Activated CD4-positive, CD25-positive, alpha-beta regulatory T cell (primary cell): ENCODE results near the gene LGI4.

Source experiments
- DNase-seq, 4 experiments: peaks; one replicate each; lab custom pipeline; 2025; lab: John Stamatoyannopoulos, UW

The LGI4 gene

GRCh38 chr19:35134601-35135242 lies at the start of gene LGI4:
Gene LGI4, minus strand, starts transcription at chr19:35135059. Its CDS starts 379 bp downstream, at chr19:35134680.
- no peak for DNase-seq

GRCh38 chr19:35184267-35184666 lies 49.4 kb upstream of the LGI4 start:
- no peak for DNase-seq

DNA sequence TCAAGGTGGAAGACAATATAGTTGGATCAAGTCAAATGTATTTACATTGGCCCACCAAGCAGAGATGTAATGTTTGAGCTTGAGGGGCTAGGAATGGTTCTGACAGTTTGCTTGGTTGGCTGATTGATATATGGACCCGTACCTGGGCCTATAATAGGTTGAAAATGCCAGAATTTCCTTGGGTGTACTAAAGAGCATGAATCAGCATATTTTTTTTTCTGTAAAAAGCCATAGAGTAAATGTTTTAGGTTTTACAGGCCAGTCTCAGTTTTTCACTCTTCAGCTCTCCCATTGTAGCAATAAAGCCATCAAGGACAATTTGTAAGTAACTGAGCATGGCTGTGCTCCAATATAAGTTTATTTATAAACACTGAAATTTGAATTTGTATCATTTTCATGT lies 46.5 kb upstream of the LGI4 start:
- DNase-seq, result no peak

DNA sequence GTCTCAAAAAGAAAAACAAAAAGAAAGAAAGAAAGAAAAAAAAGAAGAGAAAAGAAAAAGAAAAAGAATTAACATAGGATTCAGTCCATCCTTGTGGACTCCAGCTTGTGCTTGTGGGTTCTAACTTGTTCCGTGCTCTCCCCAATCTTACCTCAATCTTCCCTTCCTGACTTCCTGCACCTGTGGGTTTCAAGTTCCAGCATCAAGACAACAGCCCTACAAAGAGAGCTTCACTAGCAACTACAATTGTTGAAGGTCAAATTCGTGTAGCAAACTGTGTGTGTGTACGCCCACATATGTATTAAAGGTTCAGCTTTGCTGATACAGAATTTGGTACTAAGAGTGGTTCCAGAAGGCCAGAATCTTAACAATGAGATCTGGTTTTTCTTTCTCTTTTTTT lies 45.0 kb upstream of the LGI4 start:
- DNase-seq, result no peak

DNA sequence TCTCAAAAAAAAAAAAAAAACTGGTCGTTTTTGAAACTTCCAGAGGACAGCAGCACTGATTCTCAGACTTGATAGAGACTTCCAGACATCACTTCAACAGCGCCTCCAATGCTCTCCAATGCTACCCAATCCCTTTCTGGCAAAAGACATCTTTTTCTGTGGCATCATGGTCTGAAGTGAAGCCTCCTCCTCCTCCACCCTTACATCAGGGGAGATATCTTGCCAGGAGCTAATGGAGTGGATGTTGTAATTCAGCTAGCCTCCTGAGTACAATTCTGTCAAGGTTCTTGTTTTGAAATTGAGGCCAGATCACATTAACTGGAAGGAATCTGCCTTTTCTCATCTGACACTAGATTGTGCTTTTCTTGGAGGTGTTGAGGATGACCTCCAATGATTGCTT lies 43.8 kb upstream of the LGI4 start:
- DNase-seq, result no peak

GRCh38 chr19:35177377-35178274 lies 42.8 kb upstream of the LGI4 start:
- DNase-seq, result no peak

- no peak for DNase-seq
Measured at GRCh38 chr19:35176181-35176570, 41.3 kb upstream of the LGI4 start.

GRCh38 chr19:35174226-35174625 lies 39.4 kb upstream of the LGI4 start:
- DNase-seq, result no peak

DNA sequence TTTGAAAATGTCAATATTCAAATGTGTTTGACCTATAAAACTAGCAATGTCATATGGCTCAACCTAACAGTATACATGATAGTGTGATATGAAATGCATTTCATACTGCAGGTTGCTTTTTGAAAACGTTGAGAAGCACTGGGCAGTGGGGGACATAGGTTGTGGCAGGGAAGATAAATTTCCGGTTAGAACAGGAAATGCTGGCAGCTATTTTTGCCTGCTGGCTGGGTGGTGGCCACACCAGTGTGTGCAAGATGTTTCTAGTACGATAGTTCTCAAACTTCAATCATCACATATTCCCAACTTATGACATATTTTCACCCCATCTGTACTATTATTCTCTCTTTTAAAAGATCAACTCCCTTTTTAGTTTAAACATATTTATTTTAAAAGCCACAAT lies 36.9 kb upstream of the LGI4 start:
- DNase-seq, result no peak

DNA sequence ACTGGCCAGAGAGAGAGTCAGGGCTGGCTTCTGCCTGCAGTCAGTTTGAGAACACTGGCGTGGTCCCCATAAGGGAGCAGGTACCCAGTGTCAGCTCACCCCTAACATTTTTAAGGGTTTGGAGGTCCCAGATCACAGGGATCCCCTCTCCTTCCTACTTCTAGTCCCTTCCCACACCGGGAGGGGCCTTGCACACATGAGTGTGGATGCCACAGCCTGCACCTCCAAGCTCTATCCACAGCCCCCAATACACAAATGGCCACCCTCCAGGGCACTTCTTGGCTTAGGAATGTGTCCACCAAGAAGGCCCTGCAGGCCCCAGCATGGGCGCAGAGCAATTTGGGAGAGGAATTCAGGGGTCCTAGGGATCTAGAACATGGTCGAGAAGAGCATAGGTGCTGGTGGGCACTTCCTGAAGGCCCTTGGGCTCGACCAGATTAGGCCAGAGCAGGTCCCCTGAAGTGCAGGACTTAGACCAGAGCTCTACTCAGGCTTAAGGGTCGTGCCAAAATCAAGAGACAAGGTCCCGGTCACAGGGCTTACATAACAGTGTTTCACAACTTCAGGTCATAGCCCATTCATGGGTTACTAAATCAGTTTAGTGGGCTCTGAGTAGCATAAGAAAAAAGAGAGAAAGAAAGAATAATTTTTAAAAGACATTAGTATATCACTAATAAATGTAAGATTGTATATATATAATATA lies 35.7 kb upstream of the LGI4 start:
- no peak for DNase-seq

DNA sequence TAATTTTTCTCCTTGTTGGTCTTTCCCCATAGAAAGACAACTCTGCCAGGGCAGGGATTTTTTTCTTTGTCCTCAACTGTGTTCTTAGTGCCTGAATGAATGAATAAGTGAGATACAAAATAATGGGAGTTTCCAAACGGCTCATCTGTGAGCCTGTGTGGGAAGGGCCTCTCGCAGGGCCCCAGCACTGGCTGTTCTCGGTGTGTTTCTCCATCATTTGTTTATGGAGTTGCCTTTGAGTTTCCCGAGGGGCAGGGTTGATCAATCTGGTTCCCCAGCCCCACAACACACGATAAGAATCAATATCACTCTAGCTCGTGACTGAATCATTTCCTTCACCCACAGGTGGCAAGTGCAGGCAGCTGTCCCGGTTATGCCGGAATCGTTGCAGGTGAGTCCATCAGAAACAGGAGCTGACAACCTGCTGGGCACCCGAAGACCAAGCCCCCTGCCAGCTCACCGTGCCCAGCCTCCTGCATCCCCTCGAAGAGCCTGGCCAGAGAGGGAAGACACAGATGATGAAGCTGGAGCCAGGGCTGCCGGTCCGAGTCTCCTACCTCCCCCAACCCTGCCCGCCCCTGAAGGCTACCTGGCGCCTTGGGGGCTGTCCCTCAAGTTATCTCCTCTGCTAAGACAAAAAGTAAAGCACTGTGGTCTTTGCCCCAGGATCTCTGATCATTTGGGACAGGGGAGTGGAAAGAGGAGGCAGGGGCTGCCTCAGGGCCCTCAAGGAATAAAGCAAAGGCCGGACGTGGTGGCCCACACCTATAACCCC lies 34.5 kb upstream of the LGI4 start:
- no peak for DNase-seq

DNA sequence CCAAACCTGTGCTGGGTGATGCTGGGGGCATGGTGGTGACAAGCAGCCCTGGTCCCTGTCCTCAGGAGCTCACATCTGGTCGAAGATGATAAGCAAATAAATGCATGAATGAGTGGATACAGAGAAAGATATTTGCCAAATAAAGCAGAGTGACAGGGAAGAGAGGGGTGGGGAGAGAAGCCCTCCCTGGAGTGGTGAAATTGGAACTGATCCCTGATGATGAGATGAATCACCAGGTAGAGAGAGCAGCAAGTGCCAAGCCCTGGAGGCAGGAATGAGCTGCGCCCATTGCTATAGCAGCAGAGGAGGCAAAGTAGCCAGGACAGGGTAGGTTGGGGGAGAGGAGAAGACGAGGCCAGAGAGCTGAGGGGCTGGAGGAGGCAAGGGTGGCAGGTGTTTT lies 33.3 kb upstream of the LGI4 start:
- DNase-seq, result no peak

DNA sequence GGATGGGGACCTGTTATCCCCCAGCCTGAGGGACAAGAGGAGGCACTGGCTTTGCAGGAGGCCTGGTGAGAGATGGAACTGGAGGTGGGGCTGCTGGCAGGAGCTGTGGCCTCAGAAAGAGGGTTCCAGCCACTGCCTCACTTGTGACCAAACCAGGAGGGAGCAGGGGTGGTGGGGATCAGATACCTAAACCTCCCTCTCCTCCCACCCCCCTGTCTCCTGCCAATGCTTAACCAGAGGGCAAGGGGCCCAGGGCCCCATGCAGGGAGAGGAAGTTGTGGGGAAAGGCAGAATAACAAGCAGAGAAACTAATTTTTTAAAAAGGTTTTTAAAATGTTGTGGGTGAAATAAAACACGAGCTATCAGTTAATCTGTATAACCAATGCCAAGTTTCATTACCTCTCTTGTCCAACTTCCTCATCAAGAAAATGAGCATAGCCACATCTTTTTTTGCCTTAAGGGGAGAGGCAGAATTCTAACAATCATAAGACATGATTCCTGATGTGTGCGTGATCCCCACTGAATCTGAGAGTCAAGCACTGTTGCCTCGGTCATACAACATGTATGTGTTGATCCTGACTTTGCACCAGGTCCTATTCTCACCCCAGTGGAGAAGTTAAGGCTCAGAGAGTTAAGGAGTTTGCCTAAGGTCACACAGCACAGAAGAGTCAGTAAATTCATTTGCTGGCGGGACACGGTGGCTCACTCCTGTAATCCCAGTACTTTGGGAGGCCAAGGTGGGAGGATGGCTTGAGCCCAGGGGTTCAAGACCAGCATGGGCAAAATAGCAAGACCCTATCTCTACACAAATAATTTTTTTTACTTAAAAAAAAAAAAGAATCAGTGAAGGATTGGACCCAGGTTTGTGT lies 32.6 kb upstream of the LGI4 start:
- no peak for DNase-seq

- DNase-seq, result no peak
Measured at GRCh38 chr19:35166100-35167063, 31.5 kb upstream of the LGI4 start.

DNA sequence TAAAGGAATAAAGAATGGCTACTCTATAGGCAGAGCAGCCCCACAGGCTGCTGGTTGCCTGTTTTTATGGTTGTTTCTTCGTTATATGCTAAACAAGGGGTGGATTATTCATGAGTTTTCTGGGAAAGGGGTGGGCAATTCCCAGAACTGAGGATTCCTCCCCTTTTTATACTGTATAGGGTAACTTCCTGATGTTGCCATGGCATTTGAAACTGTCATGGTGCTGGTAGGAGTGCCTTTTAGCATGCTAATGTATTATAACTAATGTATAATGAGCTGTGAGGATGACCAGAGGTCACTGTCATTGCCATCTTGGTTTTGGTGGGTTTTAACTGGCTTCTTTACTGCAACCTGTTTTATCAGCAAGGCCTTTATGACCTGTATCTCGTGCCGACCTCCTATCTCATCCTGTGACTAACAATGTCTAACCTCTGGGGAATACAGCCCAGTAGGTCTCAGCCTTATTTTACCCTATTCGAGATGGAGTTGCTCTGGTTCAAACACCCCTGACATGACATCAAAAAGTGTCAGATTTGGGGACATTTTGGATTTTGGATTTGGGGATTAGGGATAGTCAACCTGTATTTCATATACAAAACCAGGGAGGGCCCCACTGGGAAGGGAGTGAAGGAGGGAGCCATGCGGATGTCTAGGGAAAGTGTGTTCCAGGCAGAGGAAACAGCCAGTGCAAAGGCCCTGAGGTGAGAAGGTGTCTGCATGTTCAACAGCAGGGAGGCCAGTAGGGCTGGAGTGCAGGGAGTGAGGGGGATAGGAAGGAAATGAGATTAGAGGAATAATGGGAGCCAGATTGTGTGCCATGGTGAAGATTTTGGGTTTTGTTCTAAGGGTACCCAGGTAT lies 30.6 kb upstream of the LGI4 start:
- DNase-seq, result no peak

GRCh38 chr19:35164418-35164817 lies 29.6 kb upstream of the LGI4 start:
- no peak for DNase-seq

DNA sequence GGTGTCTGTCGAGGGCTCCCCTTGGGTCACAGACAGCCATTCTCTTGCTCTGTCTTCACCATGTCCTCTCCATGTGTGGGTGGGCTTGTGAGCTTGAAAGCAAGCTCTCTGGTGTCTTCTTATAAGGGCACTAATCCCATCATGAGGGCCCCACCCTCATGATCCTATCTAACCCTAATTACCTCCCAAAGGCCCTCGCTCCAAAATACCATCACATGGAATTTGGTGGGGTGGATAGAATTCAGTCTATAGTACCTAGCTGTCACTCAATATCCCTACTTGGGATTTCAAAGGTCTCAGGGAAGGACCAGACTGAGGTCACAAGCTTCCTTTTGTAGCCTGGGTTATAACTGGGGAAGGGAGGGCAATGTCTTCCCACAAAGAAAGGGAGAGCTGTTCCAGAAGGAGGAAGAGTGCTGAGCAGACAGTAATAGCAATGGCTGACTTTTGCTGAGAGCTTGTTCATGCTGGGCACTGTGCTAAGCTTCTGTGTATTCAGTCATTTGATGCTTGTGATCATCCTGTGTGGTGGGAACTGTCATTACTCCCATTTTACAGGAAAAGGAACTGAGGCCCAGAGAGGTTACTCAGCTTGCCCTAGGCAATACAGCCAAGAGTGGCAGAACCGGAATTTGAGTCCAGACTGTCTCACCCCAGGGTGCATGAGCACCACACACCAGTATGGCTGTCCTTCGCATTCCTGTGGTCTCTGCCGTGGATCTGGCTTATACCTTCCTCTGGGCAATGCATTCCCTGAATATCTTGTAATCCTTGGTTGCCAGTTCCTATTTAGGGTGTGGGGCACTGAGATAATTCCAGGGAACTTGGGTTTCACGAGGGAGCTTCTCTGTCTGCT lies 27.8 kb upstream of the LGI4 start:
- DNase-seq, result no peak

- DNase-seq, result no peak
Measured at GRCh38 chr19:35161434-35161743, 26.5 kb upstream of the LGI4 start.
